HCT116 (cell line): ENCODE data around the gene BCS1L. TPM values are rescaled to one million over a fixed set of nuclear protein-coding genes. Genes with fewer than 3 reads are reported as not detected.

Experiments
- ATAC-seq: fragments of 200-7000 bp; cut with Tn5 transposase; 2 replicates; pipeline ENCODE4 v1.9.1; 2020; ENCODE audit warnings: mild to moderate bottlenecking, moderate library complexity
- BruUV-seq: library from RNA; stranded (reverse); fragments of 400-500 nt; replicated peaks from 2 replicates; lab custom pipeline; 2021; lab: Mats Ljungman, UMichigan
- CTCF ChIA-PET: fragments of 300-600 bp; sonication (Branson Sonifier 250); formaldehyde crosslinking; loops from one replicate; lab custom pipeline; 2021; ENCODE audit warnings: antibody characterized with exemption; lab: Charles Lee
- POLR2A ChIA-PET: fragments of 300-600, 350-600 bp; sonication (Branson Sonifier 250); formaldehyde crosslinking; loops from one replicate; lab custom pipeline; 2021; ENCODE audit warnings: antibody characterized with exemption; lab: Charles Lee
- RAD21 ChIA-PET, 2 experiments: fragments of 300-600 bp; sonication (Branson Sonifier 250); formaldehyde crosslinking; loops; one replicate each; lab custom pipeline; 2023; ENCODE audit warnings: low total read pairs in 2 of 2; ENCODE audit not compliant: uncharacterized antibody in 2 of 2, unreplicated experiment in 2 of 2, low non-redundant PET in 1 of 2; lab: Charles Lee
- DNase-seq: peaks from one replicate; pipeline ENCODE4 v3.0.0-alpha.2; 2010; ENCODE audit warnings: low read depth, low spot score
- H2AFZ ChIP-seq: fragments of 200-600 bp; shearing (Covaris generic), sonication (generic); 2 replicates; pipeline ENCODE4 v1.6.1; 2017; ENCODE audit warnings: low read depth, mixed run types, mixed read lengths, antibody characterized with exemption, low read length; ENCODE audit not compliant: poor library complexity, severe bottlenecking
- H3K27ac ChIP-seq: 2 replicates; pipeline ENCODE4 v1.5.1; 2012; ENCODE audit warnings: low read depth, low read length
- H3K27me3 ChIP-seq: fragments of 200-600 bp; sonication (generic); 2 replicates; pipeline ENCODE4 v1.6.1; 2016; ENCODE audit warnings: mixed run types, low read length, mixed read lengths; ENCODE audit not compliant: insufficient read depth
- H3K36me3 ChIP-seq, 2 experiments: fragments of 200-500 bp in 1 of 2; fragments of 200-600 bp in 1 of 2; sonication (Bioruptor generic) in 1 of 2; sonication (generic) in 1 of 2; 2 replicates each; pipeline versions ENCODE4 v1.5.1 to v1.6.1; 2014 to 2016; ENCODE audit warnings: low read length in 2 of 2, inconsistent platforms in 1 of 2, mixed read lengths in 1 of 2, mixed run types in 1 of 2; ENCODE audit not compliant: insufficient read depth in 2 of 2, control insufficient read depth in 1 of 2
- H3K4me1 ChIP-seq, 2 experiments: fragments of 200-600 bp in 1 of 2; sonication (generic) in 1 of 2; 2 replicates each; pipeline versions ENCODE4 v1.5.1 to v1.6.1; 2012 to 2017; ENCODE audit warnings: low read length in 2 of 2, inconsistent platforms in 1 of 2, mild to moderate bottlenecking in 1 of 2, mixed read lengths in 1 of 2, mixed run types in 1 of 2, moderate library complexity in 1 of 2; ENCODE audit not compliant: insufficient read depth in 2 of 2, control insufficient read depth in 1 of 2
- H3K4me2 ChIP-seq: fragments of 200-600 bp; sonication (generic); 2 replicates; pipeline ENCODE4 v1.6.1; 2017; ENCODE audit warnings: mixed run types, low read length, mixed read lengths
- H3K4me3 ChIP-seq, 2 experiments: fragments of 200-600 bp in 1 of 2; sonication (generic) in 1 of 2; replicated peaks in 1 of 2; 2 replicates each; pipeline ENCODE4 v1.5.1; 2011 to 2016; ENCODE audit warnings: low read length in 2 of 2, control low read depth in 1 of 2, low read depth in 1 of 2, mild to moderate bottlenecking in 1 of 2, mixed read lengths in 1 of 2, mixed run types in 1 of 2
- H3K79me2 ChIP-seq: fragments of 200-600 bp; sonication (generic); 2 replicates; pipeline ENCODE4 v1.6.1; 2017; ENCODE audit warnings: mild to moderate bottlenecking, mixed run types, low read length, moderate library complexity, mixed read lengths; ENCODE audit not compliant: insufficient read depth
- H3K9ac ChIP-seq: fragments of 200-600 bp; sonication (generic); 2 replicates; pipeline ENCODE4 v1.6.1; 2016; ENCODE audit warnings: low read length, mixed read lengths
- H3K9me2 ChIP-seq: fragments of 200-600 bp; sonication (generic), shearing (Covaris generic); 2 replicates; pipeline ENCODE4 v1.6.1; 2017; ENCODE audit warnings: mixed run types, mild to moderate bottlenecking, moderate library complexity; ENCODE audit not compliant: insufficient read depth
- H3K9me3 ChIP-seq, 2 experiments: fragments of 200-500 bp in 1 of 2; fragments of 200-600 bp in 1 of 2; sonication (Bioruptor generic) in 1 of 2; sonication (generic) in 1 of 2; 2 replicates each; pipeline ENCODE4 v1.6.1; 2014 to 2017; ENCODE audit warnings: low read length in 2 of 2, mixed read lengths in 2 of 2, inconsistent platforms in 1 of 2, low read depth in 1 of 2, mild to moderate bottlenecking in 1 of 2, mixed run types in 1 of 2, moderate library complexity in 1 of 2; ENCODE audit not compliant: control insufficient read depth in 1 of 2, insufficient read depth in 1 of 2
- H4K20me1 ChIP-seq: fragments of 200-600 bp; sonication (generic), shearing (Covaris generic); 2 replicates; pipeline ENCODE4 v1.6.1; 2017; ENCODE audit warnings: mixed run types, mild to moderate bottlenecking, moderate library complexity; ENCODE audit not compliant: insufficient read depth
- CBX3 ChIP-seq: IDR thresholded peaks from 2 replicates; pipeline ENCODE4 v1.6.1; 2012; ENCODE audit warnings: low read depth
- CEBPB ChIP-seq: IDR thresholded peaks from 2 replicates; pipeline ENCODE4 v1.6.1; 2012; ENCODE audit warnings: low read depth
- EGR1 ChIP-seq: IDR thresholded peaks from 2 replicates; pipeline ENCODE4 v1.6.1; 2012; ENCODE audit warnings: low read depth
- ELF1 ChIP-seq: IDR thresholded peaks from 2 replicates; pipeline ENCODE4 v1.6.1; 2012; ENCODE audit warnings: low read depth, borderline replicate concordance
- EZH2 ChIP-seq: fragments of 200-600 bp; sonication (generic); IDR thresholded peaks from 2 replicates; pipeline ENCODE4 v1.6.1; 2017; ENCODE audit warnings: antibody characterized with exemption, mixed run types
- EZH2phosphoT487 ChIP-seq: fragments of 200-600 bp; IDR thresholded peaks from 2 replicates; pipeline ENCODE4 v1.6.1; 2018; ENCODE audit warnings: antibody characterized with exemption, borderline replicate concordance
- JUND ChIP-seq: IDR thresholded peaks from 2 replicates; pipeline ENCODE4 v1.6.1; 2012
- POLR2A ChIP-seq: IDR thresholded peaks from 2 replicates; pipeline ENCODE4 v1.7.0; 2011; ENCODE audit warnings: borderline replicate concordance; ENCODE audit not compliant: insufficient read depth, insufficient read length; ENCODE audit errors: extremely low read depth
- POLR2AphosphoS5 ChIP-seq: IDR thresholded peaks from 2 replicates; pipeline ENCODE4 v1.6.1; 2011; ENCODE audit warnings: mild to moderate bottlenecking, low read depth, low read length, moderate library complexity
- RAD21 ChIP-seq: IDR thresholded peaks from 2 replicates; pipeline ENCODE4 v1.6.1; 2012; ENCODE audit warnings: low read depth, mild to moderate bottlenecking
- SIN3A ChIP-seq: IDR thresholded peaks from 2 replicates; pipeline ENCODE4 v1.6.1; 2012; ENCODE audit warnings: low read depth
- SP1 ChIP-seq: IDR thresholded peaks from 2 replicates; pipeline ENCODE4 v1.6.1; 2012; ENCODE audit warnings: low read depth
- SRF ChIP-seq: IDR thresholded peaks from 2 replicates; pipeline ENCODE4 v1.6.1; 2012; ENCODE audit warnings: low read depth
- TCF7L2 ChIP-seq: IDR thresholded peaks from 2 replicates; pipeline ENCODE4 v1.7.0; 2011; ENCODE audit warnings: borderline replicate concordance, inconsistent platforms; ENCODE audit not compliant: insufficient read depth, insufficient read length; ENCODE audit errors: extremely low read depth
- YY1 ChIP-seq: IDR thresholded peaks from 2 replicates; pipeline ENCODE4 v1.6.1; 2011; ENCODE audit warnings: low read length, low read depth, moderate library complexity, mild to moderate bottlenecking; ENCODE audit not compliant: insufficient replicate concordance; ENCODE audit errors: extremely low read depth
- ZNF274 ChIP-seq: fragments of 200-500 bp; sonication (Bioruptor generic); IDR thresholded peaks from 2 replicates; pipeline ENCODE4 v1.6.1; 2014; ENCODE audit warnings: mild to moderate bottlenecking, low read depth, low read length, inconsistent platforms
- intact Hi-C: fragments of 100-400 bp; cut with micrococcal nuclease; formaldehyde crosslinking; loops from 2 replicates; pipeline ENCODE4 v1.10.0; 2022
- total RNA-seq: library from RNA; stranded (reverse); gene quantifications from one replicate; pipeline ENCODE4 v1.2.1, GENCODE V29; 2021; ENCODE audit not compliant: unreplicated experiment
- TF ChIP-seq, protein P1 (sequence below): IDR thresholded peaks from 2 replicates; pipeline ENCODE4 v1.6.1; 2012
- TF ChIP-seq, protein P2 (sequence below): IDR thresholded peaks from 2 replicates; pipeline ENCODE4 v1.6.1; 2011; ENCODE audit warnings: mild to moderate bottlenecking, low read length, moderate library complexity; ENCODE audit not compliant: insufficient replicate concordance; ENCODE audit errors: extremely low read depth

The BCS1L gene
- total RNA-seq, 1 experiment from 2014 or later = 57.4 TPM

DNA sequence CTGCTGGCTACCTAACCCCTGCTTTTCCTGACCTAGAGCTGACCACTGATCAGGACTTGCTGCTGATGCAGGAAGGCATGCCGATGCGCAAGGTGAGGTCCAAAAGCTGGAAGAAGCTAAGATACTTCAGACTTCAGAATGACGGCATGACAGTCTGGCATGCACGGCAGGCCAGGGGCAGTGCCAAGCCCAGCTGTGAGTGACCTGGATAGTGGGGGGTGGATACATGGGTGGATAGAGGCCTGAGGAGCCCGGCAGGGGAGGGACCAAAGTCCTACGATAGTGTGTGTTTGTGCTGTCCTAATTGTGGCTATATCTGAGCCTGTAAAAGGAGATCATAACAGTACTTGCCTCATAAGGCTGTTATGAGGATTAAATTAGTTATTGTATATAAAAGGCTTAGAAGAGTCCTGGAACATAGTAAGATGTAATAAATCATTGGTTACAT, 43.6 kb upstream of the BCS1L start:
- Histone ChIP-seq H3K27ac (no peak overlapping the region), H3K36me3 (no peaks in the 10 kb centered on the region), H2AFZ (no peak overlapping the region), H3K4me2 (no peak overlapping the region), H3K9me2 (no peaks in the 10 kb centered on the region), H3K4me1 (no peaks in the 10 kb centered on the region), H3K79me2 (no peaks in the 10 kb centered on the region), H3K4me3 (no peak overlapping the region), H3K27me3 (no peaks in the 10 kb centered on the region), H3K9me3 (no peaks in the 10 kb centered on the region), H4K20me1 (no peaks in the 10 kb centered on the region), H3K9ac (no peak overlapping the region)
- no TSS peak for BruUV-seq
- ATAC-seq = no peak
- no peak for DNase-seq
- no peak for TF ChIP-seq POLR2A
- TF ChIP-seq EZH2 = no peak
- TF ChIP-seq JUND = no peak
- TF ChIP-seq ZNF274 = no peak
- TF ChIP-seq EZH2phosphoT487 = no peak
- no peak for TF ChIP-seq EGR1
- no peak for TF ChIP-seq ELF1
- no peak for TF ChIP-seq SIN3A
- TF ChIP-seq CBX3 = no peak
- TF ChIP-seq TCF7L2 = no peak
- TF ChIP-seq POLR2AphosphoS5 = no peak
- TF ChIP-seq, protein P1, sequence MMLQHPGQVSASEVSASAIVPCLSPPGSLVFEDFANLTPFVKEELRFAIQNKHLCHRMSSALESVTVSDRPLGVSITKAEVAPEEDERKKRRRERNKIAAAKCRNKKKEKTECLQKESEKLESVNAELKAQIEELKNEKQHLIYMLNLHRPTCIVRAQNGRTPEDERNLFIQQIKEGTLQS = no peak
- no peak for TF ChIP-seq SRF
- TF ChIP-seq RAD21 = no peak
- TF ChIP-seq, protein P2, sequence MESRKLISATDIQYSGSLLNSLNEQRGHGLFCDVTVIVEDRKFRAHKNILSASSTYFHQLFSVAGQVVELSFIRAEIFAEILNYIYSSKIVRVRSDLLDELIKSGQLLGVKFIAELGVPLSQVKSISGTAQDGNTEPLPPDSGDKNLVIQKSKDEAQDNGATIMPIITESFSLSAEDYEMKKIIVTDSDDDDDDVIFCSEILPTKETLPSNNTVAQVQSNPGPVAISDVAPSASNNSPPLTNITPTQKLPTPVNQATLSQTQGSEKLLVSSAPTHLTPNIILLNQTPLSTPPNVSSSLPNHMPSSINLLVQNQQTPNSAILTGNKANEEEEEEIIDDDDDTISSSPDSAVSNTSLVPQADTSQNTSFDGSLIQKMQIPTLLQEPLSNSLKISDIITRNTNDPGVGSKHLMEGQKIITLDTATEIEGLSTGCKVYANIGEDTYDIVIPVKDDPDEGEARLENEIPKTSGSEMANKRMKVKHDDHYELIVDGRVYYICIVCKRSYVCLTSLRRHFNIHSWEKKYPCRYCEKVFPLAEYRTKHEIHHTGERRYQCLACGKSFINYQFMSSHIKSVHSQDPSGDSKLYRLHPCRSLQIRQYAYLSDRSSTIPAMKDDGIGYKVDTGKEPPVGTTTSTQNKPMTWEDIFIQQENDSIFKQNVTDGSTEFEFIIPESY = no peak
- TF ChIP-seq SP1 = no peak
- no peak for TF ChIP-seq YY1
- TF ChIP-seq CEBPB = no peak
- ChIA-PET CTCF (no interaction called here), RAD21 (no interaction called here), POLR2A (no interaction called here)
- intact Hi-C loops = no loop called here
